SKM-1 (cell line): ENCODE results near the gene COL18A1.

Source experiments
- DNase-seq: peaks from one replicate; lab custom pipeline; 2025; ENCODE audit not compliant: unreplicated experiment; lab: John Stamatoyannopoulos, UW

Gene COL18A1

GRCh38 chr21:45504516-45505415 is 99.8 kb downstream of the COL18A1 start:
- DNase-seq, result no peak

- no peak for DNase-seq
Observed at GRCh38 chr21:45505416-45506021, 100.6 kb downstream of the COL18A1 start.

GRCh38 chr21:45506241-45506817 is 101.4 kb downstream of the COL18A1 start:
- DNase-seq, result no peak

- no peak for DNase-seq
Observed at GRCh38 chr21:45506836-45507522, 102.0 kb downstream of the COL18A1 start.

GRCh38 chr21:45507523-45507875 is 102.5 kb downstream of the COL18A1 start:
- no peak for DNase-seq

GRCh38 chr21:45507888-45508508 is 103.0 kb downstream of the COL18A1 start:
- no peak for DNase-seq

- no peak for DNase-seq
Observed at GRCh38 chr21:45508607-45509565, 103.9 kb downstream of the COL18A1 start.

- DNase-seq, result no peak
Observed at GRCh38 chr21:45509566-45510465, 104.9 kb downstream of the COL18A1 start.

- no peak for DNase-seq
Observed at GRCh38 chr21:45510466-45510955, 105.5 kb downstream of the COL18A1 start.

- DNase-seq, result no peak
Observed at GRCh38 chr21:45511007-45511406, 106.0 kb downstream of the COL18A1 start.

- DNase-seq, result no peak
Observed at GRCh38 chr21:45511661-45512431, 106.9 kb downstream of the COL18A1 start.

- DNase-seq, result no peak
Observed at GRCh38 chr21:45512626-45513002, 107.6 kb downstream of the COL18A1 start.

- no peak for DNase-seq
Observed at GRCh38 chr21:45513003-45513717, 108.2 kb downstream of the COL18A1 start.

GRCh38 chr21:45513741-45514310 is 108.9 kb downstream of the COL18A1 start:
- DNase-seq, result no peak

- no peak for DNase-seq
Observed at GRCh38 chr21:45514311-45515021, 109.5 kb downstream of the COL18A1 start.

- DNase-seq, result no peak
Observed at GRCh38 chr21:45515241-45516061, 110.5 kb downstream of the COL18A1 start.
